Jurkat, Clone E6-1 (cell line): ENCODE results near the gene ERFL.
A peak's percentile ranks its signal among the peaks of the same experiment; 100 is the strongest.
"Not testable (repeated sequence)": the region's sequence is repeated elsewhere in the genome, so short reads cannot be mapped to it uniquely, and the experiment has no call there.

ENCODE experiments used
- DNase-seq: peaks from one replicate; pipeline ENCODE4 v3.0.0-alpha.2; 2011; ENCODE audit warnings: low read depth, low spot score
- H3K4me3 ChIP-seq: 2 replicates; pipeline ENCODE4 v1.5.1; 2011; ENCODE audit warnings: mild to moderate bottlenecking, low read length, control low read depth, moderate library complexity

The ERFL gene

GRCh38 chr19:41886761-41887710 lies 41.2 kb downstream of the ERFL start:
- DNase-seq = peak; percentile 91
- H3K4me3 ChIP-seq = peak overlapping the region; percentile 60

- peak overlapping the region; percentile 98 for H3K4me3 ChIP-seq
- no peak for DNase-seq
Measured at GRCh38 chr19:41883821-41884733, 44.2 kb downstream of the ERFL start.

- H3K4me3 ChIP-seq = peak overlapping the region; percentile 98
- DNase-seq = no peak
Measured at GRCh38 chr19:41883463-41883820, 44.8 kb downstream of the ERFL start.

- DNase-seq = no peak
- peak within 1 kb of the TSS; percentile 98 for H3K4me3 ChIP-seq
Measured at GRCh38 chr19:41882568-41883462, 45.4 kb downstream of the ERFL start, which contains the start of gene ARHGEF1. ARHGEF1 (plus strand) TSS chr19:41883184; CDS start chr19:41888083, 4,899 bp downstream.

GRCh38 chr19:41880329-41880708 lies 47.9 kb downstream of the ERFL start:
- H3K4me3 ChIP-seq = no peak overlapping the region
- DNase-seq = no peak

GRCh38 chr19:41879670-41880328 lies 48.5 kb downstream of the ERFL start:
- H3K4me3 ChIP-seq = no peak overlapping the region
- DNase-seq = no peak

- no peak overlapping the region for H3K4me3 ChIP-seq
- DNase-seq = no peak
Measured at GRCh38 chr19:41879080-41879479, 49.2 kb downstream of the ERFL start.

- H3K4me3 ChIP-seq = peak overlapping the region; percentile 46; the same call in 1 of the 2 replicates
- no peak for DNase-seq
Measured at GRCh38 chr19:41877916-41878905, 50.0 kb downstream of the ERFL start.

- peak; percentile 75 for DNase-seq
- peak within 1 kb of the TSS; percentile 46 for H3K4me3 ChIP-seq
Measured at GRCh38 chr19:41876847-41877832, 51.1 kb downstream of the ERFL start, which contains the start of gene CD79A. CD79A (plus strand) TSS chr19:41877279; CDS start chr19:41877305, 26 bp downstream.

- not testable (repeated sequence) for H3K4me3 ChIP-seq
Measured at GRCh38 chr19:41875973-41876372, 52.3 kb downstream of the ERFL start.

GRCh38 chr19:41872775-41873647 lies 55.2 kb downstream of the ERFL start:
- no peak overlapping the region for H3K4me3 ChIP-seq
- DNase-seq = no peak

More at GRCh38 chr19:41875973-41876372, 52.3 kb downstream of the ERFL start:
- DNase-seq = not testable (repeated sequence)

GRCh38 chr19:41872384-41872774 lies 55.9 kb downstream of the ERFL start:
- no peak overlapping the region for H3K4me3 ChIP-seq
- no peak for DNase-seq

GRCh38 chr19:41871573-41872383 lies 56.5 kb downstream of the ERFL start:
- DNase-seq = peak; percentile 89
- H3K4me3 ChIP-seq = no peak overlapping the region; the same call in 1 of the 2 replicates

- H3K4me3 ChIP-seq = no peak overlapping the region
- no peak for DNase-seq
Measured at GRCh38 chr19:41870401-41870873, 57.8 kb downstream of the ERFL start.
